ENCODE data around the gene ATP8B4.

Gene ATP8B4

DNA sequence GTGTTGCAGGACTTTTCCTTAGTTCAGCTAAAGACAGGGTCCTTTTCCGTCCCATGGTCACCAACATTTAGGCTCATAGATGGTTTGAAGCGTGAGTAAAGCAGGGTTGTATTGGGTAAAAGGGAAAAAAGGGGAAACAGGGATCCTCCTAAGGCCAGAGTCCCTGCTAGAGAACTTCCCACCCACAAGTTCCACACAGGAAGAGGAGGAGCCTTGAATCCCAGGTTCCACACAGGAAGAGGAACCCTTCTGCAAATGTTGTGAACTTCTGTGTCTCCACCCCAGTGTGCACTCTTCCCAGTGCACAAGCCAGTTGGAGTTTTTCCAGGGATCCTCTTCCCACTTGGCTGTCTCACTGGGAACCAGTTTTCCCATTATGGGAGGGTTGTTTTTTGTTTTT is 27.6 kb upstream of the ATP8B4 start:
- H3K4me3 ChIP-seq (ENCODE audit: low read depth, low read length): no peak overlapping the region
- in situ Hi-C loops (cut with HindIII; ENCODE audit: low sequenced_read_pairs): no loop called here
- DNase-seq (ENCODE audit: low read depth): no peak
- TF ChIP-seq, protein P1, sequence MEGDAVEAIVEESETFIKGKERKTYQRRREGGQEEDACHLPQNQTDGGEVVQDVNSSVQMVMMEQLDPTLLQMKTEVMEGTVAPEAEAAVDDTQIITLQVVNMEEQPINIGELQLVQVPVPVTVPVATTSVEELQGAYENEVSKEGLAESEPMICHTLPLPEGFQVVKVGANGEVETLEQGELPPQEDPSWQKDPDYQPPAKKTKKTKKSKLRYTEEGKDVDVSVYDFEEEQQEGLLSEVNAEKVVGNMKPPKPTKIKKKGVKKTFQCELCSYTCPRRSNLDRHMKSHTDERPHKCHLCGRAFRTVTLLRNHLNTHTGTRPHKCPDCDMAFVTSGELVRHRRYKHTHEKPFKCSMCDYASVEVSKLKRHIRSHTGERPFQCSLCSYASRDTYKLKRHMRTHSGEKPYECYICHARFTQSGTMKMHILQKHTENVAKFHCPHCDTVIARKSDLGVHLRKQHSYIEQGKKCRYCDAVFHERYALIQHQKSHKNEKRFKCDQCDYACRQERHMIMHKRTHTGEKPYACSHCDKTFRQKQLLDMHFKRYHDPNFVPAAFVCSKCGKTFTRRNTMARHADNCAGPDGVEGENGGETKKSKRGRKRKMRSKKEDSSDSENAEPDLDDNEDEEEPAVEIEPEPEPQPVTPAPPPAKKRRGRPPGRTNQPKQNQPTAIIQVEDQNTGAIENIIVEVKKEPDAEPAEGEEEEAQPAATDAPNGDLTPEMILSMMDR (IDR thresholded peaks at IDR 0.05; ENCODE audit: low read depth, low read length, missing control alignments): no peak

DNA sequence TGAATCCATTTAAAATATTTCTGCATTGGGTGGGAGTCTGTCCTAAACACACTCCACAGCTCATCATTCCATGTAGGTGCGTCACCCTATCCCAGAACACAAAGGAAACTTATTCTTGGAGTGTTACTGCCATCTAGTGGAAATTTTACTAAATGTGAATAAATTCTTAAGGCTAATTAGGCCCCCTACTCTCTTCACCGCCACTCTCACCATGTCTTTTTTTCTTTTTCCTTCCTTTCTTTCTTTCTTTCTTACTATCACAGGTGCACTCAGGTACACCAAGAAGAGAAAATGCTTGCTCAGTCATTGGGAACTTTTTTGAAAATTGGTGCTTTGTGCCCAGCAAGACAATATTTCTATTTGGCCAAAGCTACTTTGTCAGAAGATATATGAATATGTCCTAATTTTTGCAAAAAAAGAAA is 26.4 kb upstream of the ATP8B4 start:
- TF ChIP-seq, protein P1 (IDR thresholded peaks at IDR 0.05; ENCODE audit: low read depth, low read length, missing control alignments): peak; percentile 29
- no peak overlapping the region for H3K4me3 ChIP-seq (ENCODE audit: low read depth, low read length)
- in situ Hi-C loops (cut with HindIII; ENCODE audit: low sequenced_read_pairs): no loop called here
- peak; percentile 84 for DNase-seq (ENCODE audit: low read depth)

DNA sequence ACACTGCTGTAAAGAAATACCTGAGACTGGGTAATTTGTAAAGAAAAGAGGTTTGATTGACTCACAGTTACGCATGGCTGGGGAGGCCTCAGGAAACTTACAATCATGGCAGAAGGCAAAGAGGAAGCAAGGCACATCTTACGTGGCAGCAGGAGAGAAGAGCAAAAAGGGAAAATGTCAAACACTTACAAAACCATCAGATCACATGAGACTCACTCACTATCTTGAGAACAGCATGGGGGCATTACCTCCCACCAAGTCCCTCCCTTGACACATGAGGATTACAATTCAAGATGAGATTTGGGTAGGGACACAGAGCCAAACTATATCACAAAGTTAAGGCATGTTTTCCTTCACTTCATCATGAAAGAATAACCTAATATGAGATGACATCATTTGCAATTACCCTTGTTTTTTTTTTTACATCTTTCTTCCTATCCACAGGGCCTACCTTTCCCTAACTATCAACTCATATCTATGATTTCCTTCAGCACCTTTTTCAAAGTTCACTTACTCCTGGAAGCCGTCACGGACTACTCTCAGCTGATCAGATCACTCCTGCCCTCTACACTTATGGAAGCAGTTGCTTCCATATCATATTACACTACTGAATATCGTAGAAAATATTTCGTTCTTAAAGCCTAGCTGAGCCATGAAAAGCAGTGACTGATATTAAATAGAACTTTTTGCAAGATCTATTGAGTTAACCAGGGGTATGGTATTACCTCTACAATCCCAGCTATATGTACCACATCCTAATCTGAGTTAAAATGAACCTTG is 25.5 kb upstream of the ATP8B4 start:
- TF ChIP-seq, protein P1 (IDR thresholded peaks at IDR 0.05; ENCODE audit: low read depth, low read length, missing control alignments): no peak
- no peak overlapping the region for H3K4me3 ChIP-seq (ENCODE audit: low read depth, low read length)
- in situ Hi-C loops (cut with HindIII; ENCODE audit: low sequenced_read_pairs): no loop called here
- DNase-seq (ENCODE audit: low read depth): no peak

DNA sequence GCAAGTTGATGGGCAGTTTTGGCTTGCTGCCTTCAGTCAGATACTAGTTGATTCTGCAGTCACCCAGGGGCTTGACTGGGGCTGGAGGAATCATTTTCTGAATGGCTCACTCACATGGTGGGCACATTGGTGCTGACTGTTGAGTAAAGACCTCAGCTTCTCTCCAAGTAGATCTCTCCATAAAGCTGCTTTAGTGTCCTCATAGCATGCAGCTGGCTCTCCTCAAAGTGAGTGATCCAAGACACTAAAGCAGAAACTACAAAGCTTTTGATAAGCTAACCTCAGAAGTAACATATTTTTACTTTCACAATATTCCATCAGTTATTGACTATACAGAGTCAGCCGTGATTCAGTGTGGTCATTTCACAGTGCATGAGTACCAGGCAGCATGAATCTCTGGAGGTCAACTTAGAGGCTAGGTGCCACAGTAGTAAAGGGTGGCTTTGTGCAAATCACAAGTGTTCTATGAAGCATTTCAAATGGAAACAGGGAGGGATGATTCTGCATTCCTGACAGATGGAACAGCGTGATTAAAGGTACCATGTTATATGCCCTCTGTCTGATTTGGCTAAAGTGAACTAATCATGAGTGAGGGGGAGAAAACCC is 24.3 kb upstream of the ATP8B4 start:
- no peak for DNase-seq (ENCODE audit: low read depth)
- no peak overlapping the region for H3K4me3 ChIP-seq (ENCODE audit: low read depth, low read length)
- in situ Hi-C loops (cut with HindIII; ENCODE audit: low sequenced_read_pairs): no loop called here
- TF ChIP-seq, protein P1 (IDR thresholded peaks at IDR 0.05; ENCODE audit: low read depth, low read length, missing control alignments): no peak

DNA sequence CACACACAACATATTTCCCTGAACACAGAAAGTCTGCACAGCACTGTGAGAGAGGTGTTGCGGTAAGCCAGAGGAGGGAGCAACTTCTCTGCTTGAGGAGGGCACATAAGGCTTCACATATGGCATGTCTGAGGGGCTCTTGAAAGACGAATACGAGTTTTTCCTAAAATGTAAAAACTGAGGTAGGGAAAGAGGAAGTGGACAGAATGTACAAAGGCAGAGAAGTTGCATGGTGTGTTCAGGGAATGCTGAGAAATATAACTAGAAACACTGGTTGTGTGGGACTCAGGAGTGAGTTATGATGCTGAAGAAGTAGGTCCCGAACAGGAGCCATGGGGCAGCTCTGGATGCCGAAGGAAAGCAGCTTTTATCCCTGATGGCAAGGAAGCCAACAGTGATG is 22.8 kb upstream of the ATP8B4 start:
- in situ Hi-C loops (cut with HindIII; ENCODE audit: low sequenced_read_pairs): no loop called here
- H3K4me3 ChIP-seq (ENCODE audit: low read depth, low read length): no peak overlapping the region
- no peak for DNase-seq (ENCODE audit: low read depth)
- TF ChIP-seq, protein P1 (IDR thresholded peaks at IDR 0.05; ENCODE audit: low read depth, low read length, missing control alignments): no peak

DNA sequence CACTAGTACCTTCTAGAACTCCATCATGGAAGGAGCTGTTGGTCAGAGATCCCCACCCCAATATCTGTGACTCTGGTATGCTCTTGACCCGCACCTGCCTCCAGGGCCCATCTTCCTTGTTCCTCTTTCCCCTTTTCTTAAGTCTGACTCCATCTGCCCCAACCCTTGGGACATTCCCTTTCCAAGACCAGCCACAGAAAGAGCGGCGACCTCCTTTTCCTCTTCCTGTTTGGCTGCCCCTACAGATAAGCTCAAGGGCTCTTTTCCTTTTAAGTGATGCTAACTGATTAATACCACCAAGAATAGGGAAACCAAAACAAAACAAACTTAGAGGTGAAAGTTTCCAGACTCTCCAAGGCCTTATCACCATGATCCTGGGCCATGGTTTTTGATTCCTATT is 21.9 kb upstream of the ATP8B4 start:
- no peak for DNase-seq (ENCODE audit: low read depth)
- no peak overlapping the region for H3K4me3 ChIP-seq (ENCODE audit: low read depth, low read length)
- TF ChIP-seq, protein P1 (IDR thresholded peaks at IDR 0.05; ENCODE audit: low read depth, low read length, missing control alignments): no peak
- in situ Hi-C loops (cut with HindIII; ENCODE audit: low sequenced_read_pairs): no loop called here
